HG03354 (cell line): ENCODE results near the gene HNRNPL.
"Not testable (repeated sequence)": the region's sequence is repeated elsewhere in the genome, so short reads cannot be mapped to it uniquely, and the experiment has no call there.

ENCODE experiments used
- ATAC-seq: cut with Tn5 transposase; IDR thresholded peaks from one replicate; pipeline ENCODE4 v1.9.1; 2021; ENCODE audit warnings: mild to moderate bottlenecking; ENCODE audit not compliant: unreplicated experiment, poor library complexity, severe bottlenecking

The HNRNPL gene

DNA sequence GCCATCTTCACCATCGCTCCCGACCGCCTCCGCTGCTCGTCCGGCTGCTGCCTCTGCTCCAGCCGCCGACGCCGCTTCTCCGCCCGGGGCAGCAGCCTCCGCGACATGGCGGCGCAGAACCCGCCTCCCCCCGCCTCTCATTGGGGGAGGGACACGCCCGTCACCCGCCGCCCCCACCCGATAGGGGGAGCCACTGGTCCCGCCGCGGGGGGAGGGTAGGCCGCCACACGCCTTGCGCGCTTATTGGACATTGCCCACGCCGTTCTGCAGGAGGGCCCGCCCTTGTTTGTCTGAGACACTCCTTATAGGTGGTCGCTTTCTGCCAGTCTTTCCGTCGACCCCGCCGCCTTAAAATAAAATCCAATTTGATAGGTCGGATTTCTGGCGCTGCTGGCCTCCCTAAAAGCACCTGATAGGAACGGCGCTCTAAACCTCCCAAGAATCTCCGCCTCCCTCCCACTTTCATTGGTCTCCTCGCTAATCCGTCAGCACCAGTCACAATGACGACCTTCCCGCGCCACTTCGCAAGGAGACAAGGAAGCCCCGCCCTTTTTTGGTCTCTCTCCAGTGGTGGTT is at the start of gene HNRNPL:
Gene HNRNPL (minus strand): TSS at position 127 of the 576 bp plus-strand sequence. CDS start 20 bp downstream, at position 107.
- ATAC-seq = peak; percentile 63

DNA sequence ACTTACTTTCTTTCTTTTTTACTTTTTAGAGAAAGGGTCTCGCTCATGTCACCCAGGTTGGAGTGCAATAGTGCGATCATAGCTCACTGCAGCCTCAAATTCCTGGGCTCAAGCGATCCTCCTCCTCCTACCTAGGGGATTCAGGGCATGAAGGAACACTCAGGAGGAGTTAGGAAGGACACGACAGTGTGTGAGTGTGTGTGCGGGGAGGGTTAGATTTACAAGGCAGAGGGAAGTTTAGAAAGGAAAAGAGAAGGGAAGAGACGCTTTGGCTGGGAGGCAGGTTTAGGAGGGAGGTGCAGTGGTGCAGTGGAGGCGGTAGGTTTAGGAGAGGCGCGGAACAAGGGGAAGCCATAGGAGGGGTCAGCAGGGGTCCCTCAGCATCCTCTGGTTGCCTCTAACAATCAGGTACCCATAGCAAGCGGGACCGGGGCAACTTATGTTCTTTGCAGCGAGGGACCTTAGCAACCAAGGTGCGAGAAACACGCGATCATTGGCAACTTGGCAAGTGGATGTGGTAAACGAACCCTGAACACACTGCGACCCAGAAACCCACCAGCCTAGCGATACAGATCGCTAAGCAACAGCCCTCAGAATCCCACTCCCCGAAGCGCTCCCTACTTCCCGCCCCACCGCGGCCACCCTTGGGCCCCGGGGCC is 49.1 kb upstream of the HNRNPL start:
- no peak for ATAC-seq

DNA sequence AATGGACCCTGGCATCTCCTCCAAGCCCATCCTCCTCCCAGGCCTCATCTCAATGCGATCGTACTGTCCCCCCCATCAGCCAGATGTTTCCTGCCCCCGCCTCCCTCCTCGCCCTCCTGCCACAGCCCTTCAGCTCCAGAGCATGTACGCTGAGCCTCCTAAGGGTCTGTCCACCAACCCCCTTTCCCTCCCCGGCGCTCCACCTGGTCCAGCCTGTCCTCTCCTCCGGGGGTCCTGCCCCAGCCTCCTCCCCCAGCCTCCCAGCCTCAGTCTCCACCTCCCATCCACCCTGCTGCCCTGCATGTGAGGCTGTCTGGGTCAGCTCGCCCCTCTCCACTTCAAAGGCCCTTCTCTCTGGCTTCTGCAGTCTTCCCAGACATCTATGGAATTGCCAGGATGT is 45.2 kb upstream of the HNRNPL start:
- ATAC-seq = no peak

DNA sequence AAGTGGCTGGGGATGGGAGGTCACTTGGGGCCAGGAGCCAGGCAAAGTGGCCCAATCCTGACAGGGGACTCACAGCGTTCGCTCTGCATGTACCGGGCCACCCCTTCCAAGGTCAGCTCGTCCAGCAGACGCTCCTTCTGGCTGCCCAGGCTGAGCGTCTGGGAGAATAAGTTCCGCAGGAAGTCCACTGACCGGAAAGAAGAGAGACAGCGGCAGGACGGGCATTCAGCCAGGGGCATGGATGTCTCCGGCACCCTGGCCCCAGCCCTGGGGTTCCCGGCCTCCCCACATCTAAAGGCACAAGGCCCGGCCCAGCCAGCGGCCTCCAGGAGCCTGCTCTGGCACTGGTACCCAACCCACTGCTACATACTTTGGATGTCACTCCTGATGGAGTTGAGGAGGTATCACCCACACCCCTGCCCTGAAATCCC is 43.6 kb upstream of the HNRNPL start:
- ATAC-seq = no peak

DNA sequence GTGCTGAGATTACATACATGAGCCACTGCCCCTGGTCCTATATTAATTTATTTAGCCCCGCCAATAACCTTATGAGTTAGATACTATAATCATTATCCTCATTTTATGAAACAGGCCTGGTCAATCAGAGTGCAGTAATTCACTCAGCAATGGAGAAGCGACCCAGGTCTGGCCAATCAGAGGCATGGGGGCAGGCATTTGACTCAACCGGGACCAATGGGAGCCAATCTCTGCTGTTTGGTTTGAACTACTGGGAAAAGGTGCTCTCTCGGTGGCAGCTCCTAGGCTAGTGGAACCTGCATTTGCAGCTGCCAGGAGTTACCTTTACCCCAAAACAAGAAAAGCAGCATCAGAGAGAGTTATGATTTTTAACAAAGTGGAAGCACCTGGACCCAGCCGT is 43.1 kb upstream of the HNRNPL start:
- ATAC-seq = no peak

DNA sequence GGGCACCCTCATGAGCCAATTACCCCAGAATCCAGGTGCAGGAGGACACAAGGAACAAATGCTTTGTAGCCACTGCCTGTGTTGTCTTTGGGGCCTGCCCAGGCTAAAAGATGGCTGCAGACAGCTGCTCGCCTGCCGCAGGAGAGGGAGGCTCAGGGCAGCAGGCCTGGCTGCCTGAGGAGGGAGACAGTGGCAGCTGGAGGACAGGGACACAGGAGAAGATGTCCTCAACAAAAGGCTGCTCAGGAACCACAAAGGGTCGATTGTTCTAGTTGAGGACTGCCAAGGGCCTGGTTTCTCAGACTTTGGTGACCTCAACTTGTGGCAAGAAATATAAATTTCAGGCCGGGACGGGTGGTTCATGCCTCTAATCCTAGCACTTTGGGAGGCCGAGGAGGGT is 42.0 kb upstream of the HNRNPL start:
- ATAC-seq = no peak

DNA sequence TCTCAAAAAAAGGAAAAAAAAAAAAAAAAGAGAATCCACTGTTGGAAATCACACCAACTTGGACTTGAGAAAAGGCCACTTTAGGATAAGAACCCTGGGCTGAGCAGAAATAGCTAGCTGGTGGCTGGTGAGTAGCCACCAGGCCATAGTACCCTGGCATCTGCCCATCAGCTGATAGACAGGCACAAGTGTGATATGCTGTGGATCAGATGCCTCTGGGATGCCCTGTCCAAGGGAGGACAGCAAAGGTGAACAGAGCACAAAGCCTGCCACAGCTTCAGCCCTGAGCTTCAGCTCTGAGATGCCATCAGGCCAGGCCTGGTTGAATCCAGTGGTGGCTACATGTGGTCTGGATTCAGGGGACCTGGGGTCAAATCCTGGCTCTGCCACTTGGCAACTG is 40.9 kb upstream of the HNRNPL start:
- ATAC-seq = no peak

DNA sequence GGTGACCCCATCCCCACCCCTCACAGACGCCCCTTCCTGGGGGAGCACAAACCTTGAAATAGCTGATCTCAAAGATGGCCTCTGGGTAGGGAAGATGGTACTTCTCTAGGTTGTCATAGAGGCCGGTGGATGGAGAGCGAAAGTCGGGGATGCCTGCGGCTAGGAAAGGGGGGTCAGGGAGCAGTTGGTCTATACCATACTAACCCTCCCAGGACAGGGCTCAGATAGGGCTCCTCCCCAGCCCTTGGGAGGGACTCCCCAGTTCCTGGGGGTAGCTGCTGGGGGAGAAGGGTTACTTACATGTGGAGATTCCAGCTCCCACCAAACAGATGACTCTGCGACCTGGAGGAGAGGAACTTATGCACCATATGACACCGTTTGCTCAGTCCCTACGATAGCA is 40.0 kb upstream of the HNRNPL start:
- ATAC-seq = no peak

DNA sequence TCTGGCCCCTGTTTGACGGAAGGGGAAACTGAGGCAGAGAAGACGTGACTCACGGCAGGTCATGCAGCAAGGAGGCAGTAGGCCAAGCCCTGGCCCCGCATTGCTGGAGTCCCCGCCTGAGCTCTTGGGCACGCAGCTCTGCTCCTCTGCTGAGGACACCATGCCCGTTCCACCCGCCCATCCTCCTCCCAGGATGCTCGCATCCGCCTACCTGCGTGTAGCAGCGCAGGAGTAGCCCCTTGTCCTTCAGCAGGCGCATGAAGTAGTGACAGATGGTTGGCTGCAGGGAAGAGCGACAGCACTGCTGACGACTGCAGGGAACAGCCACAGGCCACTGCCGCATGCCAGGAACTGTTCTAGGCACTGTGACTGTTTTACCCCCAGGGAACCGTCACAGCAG is 39.1 kb upstream of the HNRNPL start:
- ATAC-seq = no peak

DNA sequence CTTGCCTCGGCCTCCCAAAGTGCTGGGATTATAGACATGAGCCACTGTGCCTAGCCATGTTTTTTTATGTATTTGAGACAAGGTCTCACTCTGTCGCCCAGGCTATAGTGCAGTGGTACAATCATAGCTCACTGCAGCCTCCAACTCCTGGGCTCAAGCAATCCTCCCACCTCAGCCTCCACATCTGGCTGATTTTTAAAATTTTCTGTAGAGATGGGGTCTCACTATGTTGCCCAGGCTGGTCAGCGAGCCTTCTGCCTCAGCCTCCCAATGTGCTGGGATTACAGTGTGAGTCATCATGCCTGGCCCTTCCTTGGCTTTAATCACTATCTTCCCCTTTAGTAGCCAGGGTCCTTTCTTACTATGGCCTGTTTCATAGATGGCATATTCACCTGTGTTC is 34.9 kb upstream of the HNRNPL start:
- ATAC-seq = not testable (repeated sequence)

DNA sequence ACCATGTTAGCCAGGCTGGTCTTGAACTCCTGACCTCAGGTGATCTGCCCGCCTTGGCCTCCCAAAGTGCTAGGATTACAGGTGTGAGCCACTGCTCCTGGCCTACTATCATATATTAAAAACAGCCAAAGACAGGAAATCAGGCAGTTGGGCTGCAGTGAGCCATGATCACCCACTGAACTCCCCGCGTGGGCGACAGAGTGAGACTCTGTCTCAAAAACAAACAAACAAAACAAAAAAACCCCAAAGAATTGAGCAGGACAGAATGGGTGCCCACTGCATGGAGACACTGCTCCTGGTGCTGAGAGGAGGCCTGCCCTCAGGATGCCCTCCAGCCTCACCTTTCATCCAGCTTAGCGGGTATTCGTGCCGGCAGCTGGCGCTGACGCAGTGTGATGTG is 33.5 kb upstream of the HNRNPL start:
- ATAC-seq = no peak

DNA sequence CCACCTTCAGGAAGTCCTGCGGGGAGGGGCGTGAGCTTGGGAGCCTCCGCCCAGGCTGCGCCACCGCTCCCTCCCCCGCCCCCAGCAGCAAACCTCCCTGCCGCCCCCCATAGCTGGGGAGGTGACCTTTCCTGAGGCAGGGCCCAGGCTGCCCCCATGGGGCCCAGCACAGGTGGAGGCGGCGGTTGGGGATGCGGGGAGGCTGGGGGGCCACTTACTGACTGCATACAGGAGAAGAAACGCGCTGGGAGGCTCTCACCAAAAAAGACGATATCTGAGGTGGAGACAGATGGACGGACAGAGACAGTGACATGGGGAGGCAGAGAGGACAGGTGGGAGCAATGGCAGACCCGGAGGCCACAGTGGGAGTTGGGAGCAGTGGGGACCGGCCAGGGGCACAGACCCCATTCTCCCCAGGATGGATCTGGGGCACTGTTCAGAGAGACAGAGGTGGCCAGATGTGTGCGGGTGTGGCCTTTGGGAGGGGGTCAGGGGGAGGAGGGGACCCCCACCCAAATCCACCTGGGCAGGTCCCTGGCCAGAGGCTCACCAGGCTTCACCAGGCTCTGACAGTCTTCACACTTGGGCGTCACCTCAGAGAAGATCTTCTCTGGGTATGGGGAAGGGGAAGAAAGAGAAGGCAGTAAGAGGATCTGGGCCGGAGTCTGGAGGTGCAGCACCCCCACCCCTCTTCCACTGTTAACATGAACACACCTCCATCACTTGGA is 31.3 kb upstream of the HNRNPL start:
- no peak for ATAC-seq

DNA sequence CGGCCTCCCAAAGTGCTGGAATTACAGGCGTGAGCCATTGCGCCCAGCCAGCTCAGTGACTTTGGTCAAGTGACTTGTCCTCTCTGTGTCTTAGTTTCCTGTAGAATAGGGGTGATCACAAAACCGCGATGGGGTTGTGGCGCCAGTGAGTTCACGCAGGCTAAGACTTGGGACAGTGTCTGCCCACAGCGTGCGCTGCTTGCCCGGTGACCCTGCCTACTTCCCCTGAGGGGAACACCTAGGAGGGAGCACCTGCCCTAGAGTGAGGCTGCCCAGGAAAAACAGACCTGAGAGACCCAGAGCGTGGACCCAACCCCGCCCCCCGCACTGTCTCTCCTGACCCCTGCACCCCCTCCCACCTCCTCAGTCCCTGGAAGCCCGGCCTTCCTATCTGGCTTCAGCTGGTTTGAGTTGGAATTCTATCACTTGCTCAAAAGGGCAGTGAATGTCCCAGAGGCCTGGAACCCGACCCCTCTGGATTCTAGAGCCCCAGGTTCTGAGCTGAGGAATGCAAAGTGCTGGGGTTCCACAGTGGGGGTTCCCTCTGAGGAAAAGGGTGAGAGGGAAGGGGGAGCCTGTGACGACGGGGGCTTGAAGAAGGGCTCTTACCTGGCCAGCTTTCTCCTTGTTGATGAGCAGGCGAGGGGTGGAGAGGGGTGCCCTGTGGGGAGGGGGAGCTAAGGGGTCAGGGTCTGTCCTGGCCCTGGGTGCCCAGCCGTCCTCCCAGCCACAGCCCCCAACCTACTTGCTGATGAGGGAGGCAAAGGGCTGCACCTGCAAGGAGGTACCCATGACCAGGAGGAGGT is 30.5 kb upstream of the HNRNPL start:
- no peak for ATAC-seq

DNA sequence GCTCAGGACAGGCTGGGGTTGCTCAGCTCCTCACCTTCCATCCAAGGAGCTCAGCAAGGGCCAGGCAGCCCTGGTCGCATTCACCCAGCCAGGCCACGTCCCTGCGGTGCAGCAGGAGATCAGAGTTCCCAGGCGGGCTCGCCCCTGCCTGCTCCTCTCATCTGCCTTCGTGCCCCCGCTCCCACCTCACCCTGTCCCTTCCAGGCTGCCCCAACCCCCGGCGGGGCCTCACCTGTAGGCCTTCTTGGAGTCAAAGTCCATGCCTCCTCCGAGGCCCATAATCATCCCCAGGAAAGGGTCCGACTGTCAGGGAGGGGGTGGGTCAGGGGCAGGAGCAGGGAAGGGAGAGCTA is 29.6 kb upstream of the HNRNPL start:
- ATAC-seq = no peak

DNA sequence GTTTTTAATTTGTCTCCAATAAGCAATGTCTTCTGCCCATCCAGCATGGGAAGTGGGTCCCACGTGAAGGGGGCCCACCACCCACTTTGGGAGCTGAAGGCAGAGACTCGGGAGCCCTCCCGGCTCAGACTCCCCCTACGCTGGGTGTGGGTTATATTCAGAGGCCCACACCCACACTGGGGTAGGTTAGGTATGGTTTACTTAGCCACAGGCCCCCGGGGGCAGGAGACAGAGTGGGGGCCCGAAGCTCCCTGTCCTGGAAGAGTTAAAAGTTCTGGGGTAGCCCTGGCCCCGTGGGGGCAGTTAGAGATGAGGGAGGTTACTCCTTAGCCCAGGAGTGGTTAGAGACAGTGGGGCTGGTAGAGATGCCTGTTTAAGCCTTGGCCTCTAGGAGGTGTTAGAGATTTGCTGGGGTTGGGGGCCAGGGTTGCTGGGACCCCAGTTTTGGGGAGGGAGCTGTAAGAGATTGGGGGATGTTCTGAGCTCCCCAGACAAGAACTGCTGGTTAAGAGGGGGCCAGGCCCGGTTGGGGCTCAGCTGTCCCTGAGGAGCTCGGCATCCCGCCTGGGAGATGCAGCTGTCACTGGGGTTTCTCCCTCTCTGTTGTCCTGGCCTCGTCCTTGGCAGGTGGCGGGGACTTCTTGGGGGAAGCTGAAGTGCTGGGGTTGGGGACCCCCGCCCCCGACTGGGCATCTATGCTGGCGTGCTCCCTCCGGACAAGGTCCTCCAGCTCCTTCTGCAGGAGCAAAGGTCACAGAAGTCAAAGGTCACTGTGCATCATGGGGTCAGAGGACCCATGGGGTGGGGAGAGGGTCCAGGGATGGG is 29.0 kb upstream of the HNRNPL start:
- no peak for ATAC-seq

DNA sequence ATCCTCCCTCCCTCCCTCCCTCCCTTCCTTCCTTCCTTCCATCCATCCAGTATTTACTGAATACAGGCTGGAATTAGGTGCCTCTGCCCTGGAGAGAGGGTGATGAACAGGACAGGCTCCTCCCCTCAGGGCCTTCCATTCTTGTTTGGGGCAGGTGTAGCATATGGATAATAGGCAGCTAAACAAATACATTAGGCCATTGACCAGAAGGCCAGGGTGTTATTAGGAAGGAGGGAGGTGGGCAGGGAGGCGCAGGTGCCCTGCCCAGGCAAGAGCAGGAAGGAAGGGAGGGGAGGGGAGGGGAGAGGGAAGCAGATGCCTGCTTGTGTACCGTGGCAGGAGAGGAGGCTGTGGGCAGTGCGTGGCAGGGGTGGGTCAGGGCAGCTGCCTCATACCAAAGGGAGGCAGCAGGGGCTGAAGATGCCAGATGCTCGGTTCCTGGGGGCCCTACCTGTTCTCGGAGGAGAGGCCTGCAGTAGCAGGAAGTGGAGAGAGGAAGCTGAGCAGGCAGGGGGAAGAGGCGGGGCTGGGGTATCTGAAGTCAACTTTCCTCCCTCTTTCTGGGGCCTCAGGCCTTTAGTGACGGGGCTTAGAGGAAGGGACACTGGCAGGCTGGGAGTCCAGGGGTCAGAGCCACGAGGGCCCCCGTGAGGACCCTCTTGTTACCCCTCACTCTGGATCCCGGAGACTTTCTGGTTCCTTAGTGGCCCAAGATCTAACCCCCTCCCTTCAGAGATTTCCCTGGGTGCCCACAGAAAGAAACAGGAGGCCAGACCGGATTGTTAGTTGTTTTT is 28.2 kb upstream of the HNRNPL start, which contains the start of gene RINL:
Gene RINL (minus strand): TSS at position 495 of the 794 bp plus-strand sequence. CDS start 1,533 bp downstream, outside the sequence.
- peak; percentile 84 for ATAC-seq

DNA sequence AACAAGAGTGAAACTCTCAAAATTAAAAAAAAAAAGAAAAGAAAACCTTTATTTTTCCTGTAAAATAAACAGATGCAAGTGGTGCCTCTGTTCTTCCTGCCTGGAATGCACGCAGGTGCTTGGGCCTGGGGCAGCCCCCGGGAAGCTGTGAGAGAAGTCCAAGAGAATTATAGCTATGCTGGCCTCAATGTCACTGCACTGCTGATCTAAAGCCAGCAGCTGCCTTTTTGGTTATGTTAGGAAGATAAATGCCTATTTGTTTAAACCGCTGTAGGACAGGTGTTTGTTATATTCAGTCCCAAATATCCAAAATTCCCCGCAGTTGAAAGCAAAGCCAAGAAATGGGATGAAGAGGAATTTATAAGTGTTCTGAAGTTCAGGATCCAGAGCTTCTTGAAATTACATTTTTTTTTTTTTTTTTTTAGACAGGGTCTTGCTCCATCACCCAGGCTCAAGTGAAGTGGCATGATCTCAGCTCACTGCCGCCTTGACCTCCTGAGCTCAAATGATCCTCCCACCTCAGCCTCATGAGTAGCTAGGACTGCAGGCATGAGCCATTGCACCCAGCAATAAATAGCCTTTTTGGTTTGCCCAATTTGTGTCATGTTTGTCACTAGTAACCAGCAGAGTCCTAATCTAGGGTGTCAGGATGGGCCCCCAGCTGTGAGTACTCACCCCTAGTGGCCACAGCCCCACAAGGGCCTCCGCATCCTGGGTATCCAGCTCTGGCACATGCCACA is 26.0 kb upstream of the HNRNPL start:
- no peak for ATAC-seq

DNA sequence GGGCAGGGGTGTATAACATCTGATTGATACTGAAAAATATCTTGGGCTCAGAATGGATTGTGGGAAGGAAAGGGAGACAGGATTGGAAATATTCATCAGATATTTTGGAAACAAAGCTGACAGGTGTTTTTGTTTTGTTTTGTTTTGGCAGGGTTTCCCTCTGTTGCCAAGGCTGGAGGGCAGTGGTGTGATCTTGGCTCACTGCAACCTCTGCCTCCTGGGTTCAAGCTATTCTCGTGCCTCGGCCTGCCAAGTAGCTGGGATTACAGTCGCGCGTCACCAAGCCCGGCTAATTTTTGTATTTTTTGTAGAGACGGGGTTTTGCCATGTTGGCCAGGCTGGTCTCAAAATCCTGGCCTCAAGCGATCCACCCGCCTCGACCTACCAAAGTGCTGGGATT is 23.6 kb upstream of the HNRNPL start:
- not testable (repeated sequence) for ATAC-seq
